IMR-90 (cell line): ENCODE results near the gene RBP2. TPM values are rescaled to one million over a fixed set of nuclear protein-coding genes. Genes with fewer than 3 reads are reported as not detected.

Experiments used
- ATAC-seq: fragments of 200-7000 bp; cut with Tn5 transposase; 2 replicates; pipeline ENCODE4 v1.9.1; 2020; ENCODE audit warnings: low read depth, mild to moderate bottlenecking, moderate library complexity
- BruUV-seq: library from RNA; stranded (reverse); fragments of 400-500 nt; replicated peaks from 2 replicates; lab custom pipeline; 2021; lab: Mats Ljungman, UMichigan
- CTCF ChIA-PET: fragments of 300-600 bp; formaldehyde crosslinking; extraction: SDS; loops from one replicate; lab custom pipeline; 2021; ENCODE audit warnings: antibody characterized with exemption; lab: Yijun Ruan, JAX
- POLR2A ChIA-PET: fragments of 300-600 bp; sonication (Branson Sonifier 250); formaldehyde crosslinking; loops from one replicate; lab custom pipeline; 2022; ENCODE audit warnings: antibody characterized with exemption; ENCODE audit not compliant: unreplicated experiment; lab: Charles Lee
- DNase-seq: peaks from one replicate; pipeline ENCODE4 v3.0.0; 2013
- H2AFZ ChIP-seq: replicated peaks from 2 replicates; pipeline ENCODE3; 2013; ENCODE audit warnings: low read length, mild to moderate bottlenecking; ENCODE audit not compliant: poor library complexity
- H2AK5ac ChIP-seq: 2 replicates; pipeline ENCODE4 v1.6.1; 2013; ENCODE audit warnings: low read depth, low read length, inconsistent platforms
- H2AK9ac ChIP-seq: replicated peaks from 2 replicates; pipeline ENCODE3; 2013; ENCODE audit warnings: mild to moderate bottlenecking, low read depth, low read length, moderate library complexity; ENCODE audit not compliant: poor library complexity
- H2BK120ac ChIP-seq: 2 replicates; pipeline ENCODE4 v1.6.1; 2013; ENCODE audit warnings: low read depth, low read length, inconsistent platforms
- H2BK15ac ChIP-seq: 3 replicates; pipeline ENCODE4 v1.6.1; 2013; ENCODE audit warnings: low read depth, low read length, inconsistent platforms
- H2BK20ac ChIP-seq: 2 replicates; pipeline ENCODE4 v1.6.1; 2013; ENCODE audit warnings: low read depth, mild to moderate bottlenecking, inconsistent platforms, low read length, moderate library complexity
- H2BK5ac ChIP-seq: 2 replicates; pipeline ENCODE4 v1.6.1; 2013; ENCODE audit warnings: mild to moderate bottlenecking, low read depth, low read length, inconsistent platforms; ENCODE audit not compliant: poor library complexity, severe bottlenecking
- H3K14ac ChIP-seq: replicated peaks from 2 replicates; pipeline ENCODE4 v1.6.1; 2013; ENCODE audit warnings: low read depth, low read length, inconsistent platforms
- H3K18ac ChIP-seq: 2 replicates; pipeline ENCODE4 v1.6.1; 2013; ENCODE audit warnings: low read depth, low read length, control low read depth
- H3K23ac ChIP-seq: 2 replicates; pipeline ENCODE4 v1.6.1; 2013; ENCODE audit warnings: low read depth, low read length, inconsistent platforms
- H3K27ac ChIP-seq: 2 replicates; pipeline ENCODE4 v1.5.1; 2013; ENCODE audit warnings: mild to moderate bottlenecking, control low read depth, low read length; ENCODE audit not compliant: insufficient read depth
- H3K27me3 ChIP-seq: 2 replicates; pipeline ENCODE4 v1.6.1; 2013; ENCODE audit warnings: low read length; ENCODE audit not compliant: control insufficient read depth, insufficient read depth
- H3K36me3 ChIP-seq: 2 replicates; pipeline ENCODE4 v1.6.1; 2013; ENCODE audit warnings: low read length, mixed read lengths; ENCODE audit not compliant: control insufficient read depth, insufficient read depth
- H3K4ac ChIP-seq: 2 replicates; pipeline ENCODE4 v1.6.1; 2013; ENCODE audit warnings: low read depth, low read length, inconsistent platforms
- H3K4me1 ChIP-seq: 2 replicates; pipeline ENCODE4 v1.6.1; 2013; ENCODE audit warnings: low read length, mixed read lengths; ENCODE audit not compliant: control insufficient read depth, insufficient read depth
- H3K4me2 ChIP-seq: 2 replicates; pipeline ENCODE4 v1.6.1; 2013; ENCODE audit warnings: low read depth, mild to moderate bottlenecking, control low read depth, low read length, moderate library complexity
- H3K4me3 ChIP-seq: 2 replicates; pipeline ENCODE4 v1.5.1; 2013; ENCODE audit warnings: low read depth, mild to moderate bottlenecking, control low read depth, low read length, moderate library complexity; ENCODE audit not compliant: insufficient read depth
- H3K56ac ChIP-seq: 2 replicates; pipeline ENCODE4 v1.6.1; 2013; ENCODE audit warnings: low read length, inconsistent platforms; ENCODE audit not compliant: insufficient read depth; ENCODE audit errors: extremely low read depth
- H3K79me1 ChIP-seq, 2 experiments: 2 replicates each; pipeline ENCODE4 v1.6.1; 2013; ENCODE audit warnings: low read length in 2 of 2, inconsistent platforms in 1 of 2, low read depth in 1 of 2
- H3K9ac ChIP-seq: 2 replicates; pipeline ENCODE4 v1.6.1; 2013; ENCODE audit warnings: low read depth, low read length, control low read depth
- H3K9me1 ChIP-seq: 2 replicates; pipeline ENCODE4 v1.6.1; 2013; ENCODE audit warnings: low read length, inconsistent platforms; ENCODE audit not compliant: insufficient read depth
- H3K9me3 ChIP-seq: 2 replicates; pipeline ENCODE4 v1.6.1; 2013; ENCODE audit warnings: low read length; ENCODE audit not compliant: control insufficient read depth, insufficient read depth
- H4K20me1 ChIP-seq: 2 replicates; pipeline ENCODE4 v1.6.1; 2013; ENCODE audit warnings: low read length, inconsistent platforms; ENCODE audit not compliant: insufficient read depth
- H4K5ac ChIP-seq: 2 replicates; pipeline ENCODE4 v1.6.1; 2013; ENCODE audit warnings: mild to moderate bottlenecking, low read depth, low read length, control low read depth
- H4K8ac ChIP-seq, 2 experiments: 2 replicates each; pipeline ENCODE4 v1.6.1; 2013; ENCODE audit warnings: low read depth in 2 of 2, low read length in 2 of 2, control low read depth in 1 of 2, inconsistent platforms in 1 of 2
- H4K91ac ChIP-seq: 2 replicates; pipeline ENCODE4 v1.6.1; 2013; ENCODE audit warnings: low read depth, low read length, inconsistent platforms; ENCODE audit not compliant: insufficient read depth
- BHLHE40 ChIP-seq: fragments of 150-350 bp; IDR thresholded peaks from 2 replicates; pipeline ENCODE4 v1.6.1; 2016; ENCODE audit warnings: mild to moderate bottlenecking, low read depth, low read length
- CEBPB ChIP-seq: IDR thresholded peaks from 2 replicates; pipeline ENCODE4 v1.6.1; 2012; ENCODE audit warnings: low read depth, low read length, improper control_type of control experiment
- CHD1 ChIP-seq: IDR thresholded peaks from 2 replicates; pipeline ENCODE4 v1.6.1; 2012; ENCODE audit warnings: low read depth, low read length, improper control_type of control experiment
- FOS ChIP-seq: fragments of 150-350 bp; IDR thresholded peaks from 2 replicates; pipeline ENCODE4 v1.6.1; 2016; ENCODE audit warnings: low read depth, low read length
- MAFK ChIP-seq: IDR thresholded peaks from 2 replicates; pipeline ENCODE4 v1.6.1; 2012; ENCODE audit warnings: low read depth, low read length, improper control_type of control experiment
- MAZ ChIP-seq: IDR thresholded peaks from 2 replicates; pipeline ENCODE4 v1.6.1; 2012; ENCODE audit warnings: low read depth, mild to moderate bottlenecking, low read length, improper control_type of control experiment, moderate library complexity, borderline replicate concordance
- MXI1 ChIP-seq: IDR thresholded peaks from 2 replicates; pipeline ENCODE4 v1.6.1; 2012; ENCODE audit warnings: low read depth, mild to moderate bottlenecking, low read length, moderate library complexity, borderline replicate concordance
- NFE2L2 ChIP-seq: fragments of 150-350 bp; IDR thresholded peaks from 2 replicates; pipeline ENCODE4 v1.6.1; 2016; ENCODE audit warnings: low read depth, mild to moderate bottlenecking, low read length
- POLR2A ChIP-seq: IDR thresholded peaks from 2 replicates; pipeline ENCODE4 v1.6.1; 2012; ENCODE audit warnings: mild to moderate bottlenecking, low read depth, low read length
- RAD21 ChIP-seq: IDR thresholded peaks from 2 replicates; pipeline ENCODE4 v1.6.1; 2012; ENCODE audit warnings: low read length, improper control_type of control experiment
- RCOR1 ChIP-seq: IDR thresholded peaks from 2 replicates; pipeline ENCODE4 v1.6.1; 2012; ENCODE audit warnings: mild to moderate bottlenecking, low read length, improper control_type of control experiment; ENCODE audit not compliant: insufficient replicate concordance
- RFX5 ChIP-seq: IDR thresholded peaks from 2 replicates; pipeline ENCODE4 v1.8.0; 2012; ENCODE audit warnings: low read depth, mild to moderate bottlenecking, low read length, moderate library complexity
- SMC3 ChIP-seq: fragments of 150-350 bp; IDR thresholded peaks from 2 replicates; pipeline ENCODE4 v1.6.1; 2016; ENCODE audit warnings: low read depth, mild to moderate bottlenecking, antibody characterized with exemption, low read length, moderate library complexity
- WGBS, 2 experiments: methylation state at CpG; one replicate each; pipeline versions ENCODE4 v1.1.5 to v1.1.7; 2013; ENCODE audit warnings: missing lambda C conversion rate in 2 of 2; ENCODE audit not compliant: insufficient read length in 1 of 2; ENCODE audit errors: extremely low coverage in 2 of 2; 5-methylcytosine and 5-hydroxymethylcytosine counted together
- dilution Hi-C: fragments of 300-500 bp; cut with HindIII; formaldehyde crosslinking; loops from one replicate; pipeline ENCODE4 v1.14.3; 2018; ENCODE audit warnings: low sequenced_read_pairs; ENCODE audit not compliant: unreplicated experiment
- in situ Hi-C: fragments of 300-500 bp; cut with MboI; formaldehyde crosslinking; loops from 3 replicates; pipeline ENCODE4 v1.14.3; 2019; ENCODE audit warnings: low sequenced_read_pairs, inconsistent platforms, mixed read lengths
- intact Hi-C: fragments of 100-400 bp; cut with micrococcal nuclease; formaldehyde crosslinking; loops from 2 replicates; pipeline ENCODE4 v1.10.0; 2022
- polyA plus RNA-seq, 3 experiments: library from polyadenylated mRNA; depleted of rRNA; stranded (reverse); fragments of >200 nt; gene quantifications; 2 replicates each; pipeline ENCODE4 v1.2.3, GENCODE V29; 2012; ENCODE audit warnings: low replicate concordance in 1 of 3
- total RNA-seq: library from RNA; depleted of rRNA; stranded (reverse); fragments of >200 nt; gene quantifications from 2 replicates; pipeline ENCODE4 v1.2.3, GENCODE V29; 2012
- TF ChIP-seq, protein P1 (sequence below): fragments of 150-350 bp; IDR thresholded peaks from 2 replicates; pipeline ENCODE4 v1.6.1; 2016; ENCODE audit warnings: low read depth, mild to moderate bottlenecking, low read length, moderate library complexity, borderline replicate concordance
- TF ChIP-seq, protein P2 (sequence below): conservative IDR thresholded peaks from 2 replicates; pipeline ENCODE4 v1.5.1; 2012; ENCODE audit warnings: mild to moderate bottlenecking, low read depth, low read length, improper control_type of control experiment
- TF ChIP-seq, protein P3 (sequence below): fragments of 150-350 bp; IDR thresholded peaks from 2 replicates; pipeline ENCODE4 v1.6.1; 2017; ENCODE audit warnings: mild to moderate bottlenecking, antibody characterized with exemption, low read length, low read depth

Gene RBP2
- total and polyA plus RNA-seq, 2 of the 4 experiments (the other 2 are of a cell fraction): not detected

DNA sequence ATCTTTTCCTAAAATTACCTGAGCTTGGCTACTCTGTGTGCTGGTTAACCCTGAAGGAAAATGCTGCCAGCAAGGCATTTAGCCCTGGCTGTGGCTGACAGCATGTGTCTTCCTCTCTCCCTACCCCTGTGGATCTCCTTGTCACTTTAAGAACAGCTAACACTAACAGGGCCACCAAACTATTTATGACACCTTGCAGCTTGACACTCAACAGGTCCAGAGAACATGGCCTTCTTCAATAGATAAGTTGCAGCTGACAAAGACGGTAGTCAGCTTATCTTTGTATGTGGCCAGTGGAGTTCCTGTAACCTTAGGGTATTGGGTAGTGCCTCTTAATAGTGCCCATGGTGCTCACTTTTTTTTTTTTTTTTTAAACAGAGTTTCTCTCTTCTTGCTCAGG lies 54.9 kb downstream of the RBP2 start:
- in situ Hi-C loops: no loop called here
- BruUV-seq: no TSS peak
- no peaks in the 10 kb centered on the region for H3K79me1 ChIP-seq
- no peak overlapping the region for H3K14ac ChIP-seq
- no peaks in the 10 kb centered on the region for H3K27me3 ChIP-seq
- dilution Hi-C loops: no loop called here
- H3K9ac ChIP-seq: no peak overlapping the region
- no peak overlapping the region for H4K8ac ChIP-seq
- H3K18ac ChIP-seq: no peak overlapping the region
- no peak overlapping the region for H2AFZ ChIP-seq
- POLR2A ChIA-PET: no interaction called here
- intact Hi-C loops: no loop called here
- H3K9me1 ChIP-seq: no peaks in the 10 kb centered on the region; the same call in 1 of the 2 replicates
- H2BK15ac ChIP-seq: no peak overlapping the region
- no peak overlapping the region for H2AK5ac ChIP-seq
- no peak overlapping the region for H3K4ac ChIP-seq
- no peak overlapping the region for H3K27ac ChIP-seq
- no peak overlapping the region for H3K23ac ChIP-seq
- CTCF ChIA-PET: no interaction called here
- H2BK120ac ChIP-seq: no peak overlapping the region
- no peaks in the 10 kb centered on the region for H3K36me3 ChIP-seq
- TF ChIP-seq MAFK (no peak), RFX5 (no peak), BHLHE40 (no peak), CHD1 (no peak), NFE2L2 (no peak), MXI1 (no peak), FOS (no peak), CEBPB (no peak), SMC3 (no peak), MAZ (no peak), POLR2A (no peak), RAD21 (no peak), RCOR1 (no peak)
- TF ChIP-seq, protein P1, sequence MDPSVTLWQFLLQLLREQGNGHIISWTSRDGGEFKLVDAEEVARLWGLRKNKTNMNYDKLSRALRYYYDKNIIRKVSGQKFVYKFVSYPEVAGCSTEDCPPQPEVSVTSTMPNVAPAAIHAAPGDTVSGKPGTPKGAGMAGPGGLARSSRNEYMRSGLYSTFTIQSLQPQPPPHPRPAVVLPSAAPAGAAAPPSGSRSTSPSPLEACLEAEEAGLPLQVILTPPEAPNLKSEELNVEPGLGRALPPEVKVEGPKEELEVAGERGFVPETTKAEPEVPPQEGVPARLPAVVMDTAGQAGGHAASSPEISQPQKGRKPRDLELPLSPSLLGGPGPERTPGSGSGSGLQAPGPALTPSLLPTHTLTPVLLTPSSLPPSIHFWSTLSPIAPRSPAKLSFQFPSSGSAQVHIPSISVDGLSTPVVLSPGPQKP: no peak
- TF ChIP-seq, protein P2, sequence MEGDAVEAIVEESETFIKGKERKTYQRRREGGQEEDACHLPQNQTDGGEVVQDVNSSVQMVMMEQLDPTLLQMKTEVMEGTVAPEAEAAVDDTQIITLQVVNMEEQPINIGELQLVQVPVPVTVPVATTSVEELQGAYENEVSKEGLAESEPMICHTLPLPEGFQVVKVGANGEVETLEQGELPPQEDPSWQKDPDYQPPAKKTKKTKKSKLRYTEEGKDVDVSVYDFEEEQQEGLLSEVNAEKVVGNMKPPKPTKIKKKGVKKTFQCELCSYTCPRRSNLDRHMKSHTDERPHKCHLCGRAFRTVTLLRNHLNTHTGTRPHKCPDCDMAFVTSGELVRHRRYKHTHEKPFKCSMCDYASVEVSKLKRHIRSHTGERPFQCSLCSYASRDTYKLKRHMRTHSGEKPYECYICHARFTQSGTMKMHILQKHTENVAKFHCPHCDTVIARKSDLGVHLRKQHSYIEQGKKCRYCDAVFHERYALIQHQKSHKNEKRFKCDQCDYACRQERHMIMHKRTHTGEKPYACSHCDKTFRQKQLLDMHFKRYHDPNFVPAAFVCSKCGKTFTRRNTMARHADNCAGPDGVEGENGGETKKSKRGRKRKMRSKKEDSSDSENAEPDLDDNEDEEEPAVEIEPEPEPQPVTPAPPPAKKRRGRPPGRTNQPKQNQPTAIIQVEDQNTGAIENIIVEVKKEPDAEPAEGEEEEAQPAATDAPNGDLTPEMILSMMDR: no peak
- TF ChIP-seq, protein P3, sequence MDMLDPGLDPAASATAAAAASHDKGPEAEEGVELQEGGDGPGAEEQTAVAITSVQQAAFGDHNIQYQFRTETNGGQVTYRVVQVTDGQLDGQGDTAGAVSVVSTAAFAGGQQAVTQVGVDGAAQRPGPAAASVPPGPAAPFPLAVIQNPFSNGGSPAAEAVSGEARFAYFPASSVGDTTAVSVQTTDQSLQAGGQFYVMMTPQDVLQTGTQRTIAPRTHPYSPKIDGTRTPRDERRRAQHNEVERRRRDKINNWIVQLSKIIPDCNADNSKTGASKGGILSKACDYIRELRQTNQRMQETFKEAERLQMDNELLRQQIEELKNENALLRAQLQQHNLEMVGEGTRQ: no peak
- no peak overlapping the region for H3K4me2 ChIP-seq
- no peak overlapping the region for H3K4me3 ChIP-seq
- no peak for DNase-seq
- H3K56ac ChIP-seq: no peak overlapping the region
- H2AK9ac ChIP-seq: peak overlapping the region; percentile 72
- no peak overlapping the region for H2BK20ac ChIP-seq
- WGBS, 2 experiments: no CpG with 5 or more reads among the region's 1 CpG
- H4K5ac ChIP-seq: no peak overlapping the region
- no peaks in the 10 kb centered on the region for H4K20me1 ChIP-seq
- ATAC-seq: no peak
- no peaks in the 10 kb centered on the region for H3K4me1 ChIP-seq
- no peaks in the 10 kb centered on the region for H3K9me3 ChIP-seq
- H2BK5ac ChIP-seq: no peak overlapping the region
- no peak overlapping the region for H4K91ac ChIP-seq
